Measurements from ENCODE around the gene RNF207. TPM values are rescaled to one million over a fixed set of nuclear protein-coding genes. Genes with fewer than 3 reads are reported as not detected.

The RNF207 gene
- total RNA-seq, 1 donor from 2014 or later: 32.1 TPM

- no peak for DNase-seq (ENCODE audit: low read depth)
- TF ChIP-seq CTCF (conservative IDR thresholded peaks at IDR 0.05; ENCODE audit: low read depth, low read length): peak; percentile 78
- H3K4me3 ChIP-seq (ENCODE audit: low read depth, low read length): no peak overlapping the region
Measured at GRCh38 chr1:6246497-6247467, 40.9 kb downstream of the RNF207 start.

GRCh38 chr1:6247651-6248050, 41.7 kb downstream of the RNF207 start:
- no peak overlapping the region for H3K4me3 ChIP-seq (ENCODE audit: low read depth, low read length)
- TF ChIP-seq CTCF (conservative IDR thresholded peaks at IDR 0.05; ENCODE audit: low read depth, low read length): no peak

GRCh38 chr1:6248161-6248776, 42.4 kb downstream of the RNF207 start:
- TF ChIP-seq CTCF (conservative IDR thresholded peaks at IDR 0.05; ENCODE audit: low read depth, low read length): no peak
- no peak for DNase-seq (ENCODE audit: low read depth)
- H3K4me3 ChIP-seq (ENCODE audit: low read depth, low read length): no peak overlapping the region

More at GRCh38 chr1:6247651-6248050, 41.7 kb downstream of the RNF207 start:
- no peak for DNase-seq (ENCODE audit: low read depth)

- no peak for TF ChIP-seq CTCF (conservative IDR thresholded peaks at IDR 0.05; ENCODE audit: low read depth, low read length)
- DNase-seq (ENCODE audit: low read depth): no peak
- no peak overlapping the region for H3K4me3 ChIP-seq (ENCODE audit: low read depth, low read length)
Measured at GRCh38 chr1:6248932-6249738, 43.2 kb downstream of the RNF207 start.

- DNase-seq (ENCODE audit: low read depth): no peak
- H3K4me3 ChIP-seq (ENCODE audit: low read depth, low read length): no peak overlapping the region
- no peak for TF ChIP-seq CTCF (conservative IDR thresholded peaks at IDR 0.05; ENCODE audit: low read depth, low read length)
Measured at GRCh38 chr1:6249739-6250689, 44.1 kb downstream of the RNF207 start.

- DNase-seq (ENCODE audit: low read depth): no peak
- no peak for TF ChIP-seq CTCF (conservative IDR thresholded peaks at IDR 0.05; ENCODE audit: low read depth, low read length)
- H3K4me3 ChIP-seq (ENCODE audit: low read depth, low read length): no peak overlapping the region
Measured at GRCh38 chr1:6251233-6251632, 45.3 kb downstream of the RNF207 start.
